ENCODE results near the gene ATXN2. TPM values are rescaled to one million over a fixed set of nuclear protein-coding genes. Genes with fewer than 3 reads are reported as not detected.

Gene ATXN2, protein sequence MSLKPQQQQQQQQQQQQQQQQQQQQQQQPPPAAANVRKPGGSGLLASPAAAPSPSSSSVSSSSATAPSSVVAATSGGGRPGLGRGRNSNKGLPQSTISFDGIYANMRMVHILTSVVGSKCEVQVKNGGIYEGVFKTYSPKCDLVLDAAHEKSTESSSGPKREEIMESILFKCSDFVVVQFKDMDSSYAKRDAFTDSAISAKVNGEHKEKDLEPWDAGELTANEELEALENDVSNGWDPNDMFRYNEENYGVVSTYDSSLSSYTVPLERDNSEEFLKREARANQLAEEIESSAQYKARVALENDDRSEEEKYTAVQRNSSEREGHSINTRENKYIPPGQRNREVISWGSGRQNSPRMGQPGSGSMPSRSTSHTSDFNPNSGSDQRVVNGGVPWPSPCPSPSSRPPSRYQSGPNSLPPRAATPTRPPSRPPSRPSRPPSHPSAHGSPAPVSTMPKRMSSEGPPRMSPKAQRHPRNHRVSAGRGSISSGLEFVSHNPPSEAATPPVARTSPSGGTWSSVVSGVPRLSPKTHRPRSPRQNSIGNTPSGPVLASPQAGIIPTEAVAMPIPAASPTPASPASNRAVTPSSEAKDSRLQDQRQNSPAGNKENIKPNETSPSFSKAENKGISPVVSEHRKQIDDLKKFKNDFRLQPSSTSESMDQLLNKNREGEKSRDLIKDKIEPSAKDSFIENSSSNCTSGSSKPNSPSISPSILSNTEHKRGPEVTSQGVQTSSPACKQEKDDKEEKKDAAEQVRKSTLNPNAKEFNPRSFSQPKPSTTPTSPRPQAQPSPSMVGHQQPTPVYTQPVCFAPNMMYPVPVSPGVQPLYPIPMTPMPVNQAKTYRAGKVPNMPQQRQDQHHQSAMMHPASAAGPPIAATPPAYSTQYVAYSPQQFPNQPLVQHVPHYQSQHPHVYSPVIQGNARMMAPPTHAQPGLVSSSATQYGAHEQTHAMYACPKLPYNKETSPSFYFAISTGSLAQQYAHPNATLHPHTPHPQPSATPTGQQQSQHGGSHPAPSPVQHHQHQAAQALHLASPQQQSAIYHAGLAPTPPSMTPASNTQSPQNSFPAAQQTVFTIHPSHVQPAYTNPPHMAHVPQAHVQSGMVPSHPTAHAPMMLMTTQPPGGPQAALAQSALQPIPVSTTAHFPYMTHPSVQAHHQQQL
- 46.6 to 57.9 TPM (median 51.1 TPM) in 5 replicates for total RNA-seq (2022; extraction: Qiagen RNA extraction)

DNA sequence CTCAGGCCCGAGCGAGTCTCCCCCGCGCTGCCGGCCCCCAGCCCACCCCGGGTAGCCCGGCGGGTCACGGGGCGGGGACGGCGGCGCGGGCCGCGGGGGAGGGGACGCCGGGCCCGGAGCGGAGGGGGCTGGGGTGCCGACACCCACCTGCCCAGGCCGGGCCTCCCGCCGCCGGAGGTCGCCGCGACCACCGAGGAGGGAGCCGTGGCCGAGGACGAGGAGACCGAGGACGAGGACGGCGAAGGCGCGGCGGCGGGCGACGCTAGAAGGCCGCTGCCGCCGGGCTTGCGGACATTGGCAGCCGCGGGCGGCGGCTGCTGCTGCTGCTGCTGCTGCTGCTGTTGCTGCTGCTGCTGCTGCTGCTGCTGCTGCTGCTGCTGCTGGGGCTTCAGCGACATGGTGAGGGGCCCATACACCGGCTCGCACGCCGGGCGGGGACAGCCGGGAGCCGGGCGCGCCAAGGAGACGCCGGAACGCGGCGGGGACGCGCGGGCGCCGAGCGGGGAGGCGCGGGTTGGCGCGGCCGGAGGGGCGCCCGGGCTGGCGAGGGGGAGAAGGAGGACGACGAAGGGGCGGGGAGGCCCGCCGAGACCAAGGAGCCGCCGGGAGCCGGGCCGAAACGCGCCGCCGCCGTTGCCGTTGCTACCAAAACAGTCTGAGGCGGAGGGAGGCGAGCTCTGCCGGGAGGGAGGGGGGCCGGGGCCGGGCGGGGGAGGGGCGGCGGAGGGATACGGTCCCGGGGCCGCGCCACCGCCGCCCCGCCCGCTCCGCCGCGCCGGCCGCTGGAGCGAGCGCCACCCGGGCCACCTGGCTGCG, at the start of gene ATXN2:
Gene ATXN2 (minus strand): TSS at position 679 of the 816 bp plus-strand sequence. CDS start 281 bp downstream, at position 398.

DNA sequence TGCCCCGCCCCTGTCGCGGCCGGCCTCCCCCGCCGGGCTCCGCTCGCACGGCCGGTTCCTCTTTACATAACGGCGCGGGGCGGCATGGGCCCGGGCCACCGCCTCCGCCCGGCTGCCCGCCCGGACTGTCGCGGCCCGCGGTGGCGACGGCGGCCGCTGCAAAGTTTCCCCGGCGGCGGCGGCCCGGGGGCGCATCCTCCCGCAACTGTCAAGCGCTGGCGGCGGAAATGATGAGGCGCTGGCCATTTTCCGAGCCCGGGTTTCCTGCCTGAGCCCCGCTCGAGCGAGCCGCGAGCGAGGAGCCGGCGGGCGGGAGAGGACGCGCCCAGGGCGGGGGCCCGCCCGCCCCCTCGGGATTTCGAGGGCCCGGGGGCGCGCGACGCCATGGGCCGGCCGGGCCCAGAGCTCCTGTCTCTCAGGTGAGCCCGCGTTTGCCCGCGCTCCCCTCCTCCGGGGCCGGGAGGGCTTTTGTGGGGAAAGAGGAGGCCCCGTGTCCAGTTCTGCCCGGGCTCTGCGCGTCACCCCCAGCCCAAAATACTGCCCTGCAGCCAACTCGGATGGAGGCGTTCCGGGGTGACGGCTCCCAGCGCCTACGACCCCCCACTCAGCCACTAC, 193.1 kb downstream of the ATXN2 start, which contains the start of gene SH2B3:
Gene SH2B3 (plus strand): TSS at position 65 of the 615 bp plus-strand sequence. CDS start 12,223 bp downstream, outside the sequence.

Other genes with a start within 250 kb of the ATXN2 start
- 6.1 to 10.3 TPM (median 8.5 TPM) in 5 replicates for gene PHETA1, start 230.2 kb downstream of the ATXN2 start, total RNA-seq (2022; extraction: Qiagen RNA extraction)
- 5.6 to 6.3 TPM (median 5.9 TPM) in 5 replicates for gene SH2B3, start 193.4 kb downstream of the ATXN2 start, total RNA-seq (2022; extraction: Qiagen RNA extraction)
- 10.8 to 14.1 TPM (median 12.7 TPM) in 5 replicates for gene BRAP, start 86.6 kb upstream of the ATXN2 start, total RNA-seq (2022; extraction: Qiagen RNA extraction)
- gene ACAD10, start 86.7 kb upstream of the ATXN2 start, total RNA-seq (2022; extraction: Qiagen RNA extraction) = 9.0 to 12.6 TPM (median 9.5 TPM) in 5 replicates
- 61.5 to 94.1 TPM (median 86.3 TPM) in 5 replicates for gene ALDH2, start 167.6 kb upstream of the ATXN2 start, total RNA-seq (2022; extraction: Qiagen RNA extraction)
- gene MAPKAPK5, start 242.9 kb upstream of the ATXN2 start, total RNA-seq (2022; extraction: Qiagen RNA extraction) = 50.3 to 58.8 TPM (median 55.1 TPM) in 5 replicates